ENCODE data around the gene B3GNT2. TPM values are rescaled to one million over a fixed set of nuclear protein-coding genes. Genes with fewer than 3 reads are reported as not detected.

The B3GNT2 gene
- polyA plus RNA-seq, 1 donor from 2014 or later, result 5.8 TPM

- H3K9me3 ChIP-seq (ENCODE audit: low read length), result no peaks in the 10 kb centered on the region
- no peaks in the 10 kb centered on the region for H3K79me2 ChIP-seq (replicated peaks; ENCODE audit: insufficient read depth, low read length)
- no peaks in the 10 kb centered on the region for H3K9me2 ChIP-seq (ENCODE audit: insufficient read depth, low read length)
- no peak overlapping the region for H2AFZ ChIP-seq (ENCODE audit: low read depth, low read length)
- H4K20me1 ChIP-seq (ENCODE audit: insufficient read depth), result no peaks in the 10 kb centered on the region
- no peak overlapping the region for H3K4me2 ChIP-seq (ENCODE audit: low read length)
- TF ChIP-seq SMC3 (conservative IDR thresholded peaks at IDR 0.05; ENCODE audit: poor library complexity) (no peak), CTCF (IDR thresholded peaks at IDR 0.05; ENCODE audit: poor library complexity, severe bottlenecking) (no peak), EP300 (conservative IDR thresholded peaks at IDR 0.05; ENCODE audit: poor library complexity, severe bottlenecking) (no peak), EZH2 (IDR thresholded peaks at IDR 0.05; ENCODE audit: borderline replicate concordance, insufficient read depth, low read length, poor library complexity, severe bottlenecking) (no peak)
- no peak overlapping the region for H3K4me3 ChIP-seq (ENCODE audit: low read length)
- no peaks in the 10 kb centered on the region for H3F3A ChIP-seq (ENCODE audit: insufficient read depth, low read length, poor library complexity, severe bottlenecking)
- no peak overlapping the region for H3K27ac ChIP-seq (ENCODE audit: low read length)
- no peaks in the 10 kb centered on the region for H3K36me3 ChIP-seq (ENCODE audit: insufficient read depth, low read length)
- no peaks in the 10 kb centered on the region for H3K27me3 ChIP-seq (ENCODE audit: insufficient read depth, low read depth, low read length)
- H3K9ac ChIP-seq (ENCODE audit: low read length), result no peak overlapping the region
These were observed 25.2 kb downstream of the B3GNT2 start for GRCh38 chr2:62221141-62221540.

GRCh38 chr2:62222171-62222570 lies 26.3 kb downstream of the B3GNT2 start:
- Histone ChIP-seq H3K9ac (ENCODE audit: low read length) (no peak overlapping the region), H3K27ac (ENCODE audit: low read length) (no peak overlapping the region), H3K4me3 (ENCODE audit: low read length) (no peak overlapping the region), H3K9me2 (ENCODE audit: insufficient read depth, low read length) (no peaks in the 10 kb centered on the region), H3K79me2 (replicated peaks; ENCODE audit: insufficient read depth, low read length) (no peaks in the 10 kb centered on the region), H3K4me2 (ENCODE audit: low read length) (no peak overlapping the region), H4K20me1 (ENCODE audit: insufficient read depth) (no peaks in the 10 kb centered on the region), H2AFZ (ENCODE audit: low read depth, low read length) (no peak overlapping the region), H3F3A (ENCODE audit: insufficient read depth, low read length, poor library complexity, severe bottlenecking) (no peaks in the 10 kb centered on the region), H3K27me3 (ENCODE audit: insufficient read depth, low read depth, low read length) (no peaks in the 10 kb centered on the region), H3K9me3 (ENCODE audit: low read length) (no peaks in the 10 kb centered on the region), H3K36me3 (ENCODE audit: insufficient read depth, low read length) (no peaks in the 10 kb centered on the region)
- TF ChIP-seq EZH2 (IDR thresholded peaks at IDR 0.05; ENCODE audit: borderline replicate concordance, insufficient read depth, low read length, poor library complexity, severe bottlenecking) (no peak), SMC3 (conservative IDR thresholded peaks at IDR 0.05; ENCODE audit: poor library complexity) (no peak), POLR2AphosphoS5 (IDR thresholded peaks at IDR 0.05) (no peak), CTCF (IDR thresholded peaks at IDR 0.05; ENCODE audit: poor library complexity, severe bottlenecking) (no peak), EP300 (conservative IDR thresholded peaks at IDR 0.05; ENCODE audit: poor library complexity, severe bottlenecking) (no peak), TAF1 (IDR thresholded peaks at IDR 0.05; ENCODE audit: low read depth) (no peak), MXI1 (conservative IDR thresholded peaks at IDR 0.05; ENCODE audit: poor library complexity, severe bottlenecking) (no peak), RAD21 (conservative IDR thresholded peaks at IDR 0.05) (no peak)
- TF ChIP-seq, protein P1, sequence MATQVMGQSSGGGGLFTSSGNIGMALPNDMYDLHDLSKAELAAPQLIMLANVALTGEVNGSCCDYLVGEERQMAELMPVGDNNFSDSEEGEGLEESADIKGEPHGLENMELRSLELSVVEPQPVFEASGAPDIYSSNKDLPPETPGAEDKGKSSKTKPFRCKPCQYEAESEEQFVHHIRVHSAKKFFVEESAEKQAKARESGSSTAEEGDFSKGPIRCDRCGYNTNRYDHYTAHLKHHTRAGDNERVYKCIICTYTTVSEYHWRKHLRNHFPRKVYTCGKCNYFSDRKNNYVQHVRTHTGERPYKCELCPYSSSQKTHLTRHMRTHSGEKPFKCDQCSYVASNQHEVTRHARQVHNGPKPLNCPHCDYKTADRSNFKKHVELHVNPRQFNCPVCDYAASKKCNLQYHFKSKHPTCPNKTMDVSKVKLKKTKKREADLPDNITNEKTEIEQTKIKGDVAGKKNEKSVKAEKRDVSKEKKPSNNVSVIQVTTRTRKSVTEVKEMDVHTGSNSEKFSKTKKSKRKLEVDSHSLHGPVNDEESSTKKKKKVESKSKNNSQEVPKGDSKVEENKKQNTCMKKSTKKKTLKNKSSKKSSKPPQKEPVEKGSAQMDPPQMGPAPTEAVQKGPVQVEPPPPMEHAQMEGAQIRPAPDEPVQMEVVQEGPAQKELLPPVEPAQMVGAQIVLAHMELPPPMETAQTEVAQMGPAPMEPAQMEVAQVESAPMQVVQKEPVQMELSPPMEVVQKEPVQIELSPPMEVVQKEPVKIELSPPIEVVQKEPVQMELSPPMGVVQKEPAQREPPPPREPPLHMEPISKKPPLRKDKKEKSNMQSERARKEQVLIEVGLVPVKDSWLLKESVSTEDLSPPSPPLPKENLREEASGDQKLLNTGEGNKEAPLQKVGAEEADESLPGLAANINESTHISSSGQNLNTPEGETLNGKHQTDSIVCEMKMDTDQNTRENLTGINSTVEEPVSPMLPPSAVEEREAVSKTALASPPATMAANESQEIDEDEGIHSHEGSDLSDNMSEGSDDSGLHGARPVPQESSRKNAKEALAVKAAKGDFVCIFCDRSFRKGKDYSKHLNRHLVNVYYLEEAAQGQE (IDR thresholded peaks at IDR 0.05; ENCODE audit: borderline replicate concordance), result no peak

Data from neural cell (in vitro differentiated cells).